ENCODE measurements around the gene ATP8B1. TPM values are rescaled to one million over a fixed set of nuclear protein-coding genes. Genes with fewer than 3 reads are reported as not detected.
"Not testable (repeated sequence)": the region's sequence is repeated elsewhere in the genome, so short reads cannot be mapped to it uniquely, and the experiment has no call there.

Gene ATP8B1
- polyA plus RNA-seq, 3 donors, result 0.02 to 0.11 (median 0.03) TPM

GRCh38 chr18:57847431-57847830 is 44.3 kb upstream of the ATP8B1 start:
- H3K9me3 Mint-ChIP-seq; H3K4me3 Mint-ChIP-seq; H3K36me3 Mint-ChIP-seq; intact Hi-C loops (cut with micrococcal nuclease); H3K4me1 Mint-ChIP-seq; H3K9me3 ChIP-seq (replicated peaks in 1 of 2; ENCODE audit: control insufficient read depth in 1 of 2, insufficient read depth in 1 of 2, low read length in 2 of 2); H3K27me3 Mint-ChIP-seq (ENCODE audit: low read depth in 3 of 3); H3K79me2 ChIP-seq (ENCODE audit: insufficient read depth, low read length); H3K4me2 ChIP-seq (replicated peaks; ENCODE audit: extremely low read depth, low read length, poor library complexity, severe bottlenecking); H3K4me3 ChIP-seq (replicated peaks in 1 of 3; ENCODE audit: low read depth in 2 of 3, low read length in 3 of 3); H3K36me3 ChIP-seq (replicated peaks in 1 of 2; ENCODE audit: control insufficient read depth in 1 of 2, insufficient read depth in 2 of 2, low read length in 2 of 2); H3K27me3 ChIP-seq (ENCODE audit: control insufficient read depth in 2 of 2, insufficient read depth in 2 of 2, low read length in 2 of 2); H3K4me1 ChIP-seq (ENCODE audit: control insufficient read depth in 1 of 2, insufficient read depth in 2 of 2, low read length in 2 of 2); H3K9ac ChIP-seq (ENCODE audit: insufficient read depth, low read length, poor library complexity, severe bottlenecking); DNase-seq; H3K27ac ChIP-seq (ENCODE audit: low read depth in 1 of 2, low read length in 2 of 2); H4K20me1 ChIP-seq (ENCODE audit: insufficient read depth, low read length); H2AFZ ChIP-seq (ENCODE audit: insufficient read depth, low read depth, low read length, poor library complexity, severe bottlenecking); H3K27ac Mint-ChIP-seq: not testable (repeated sequence)
- WGBS (ENCODE audit: insufficient coverage), result no CpG with 5 or more reads among the region's 2 CpGs

- no peak overlapping the region for H3K27ac Mint-ChIP-seq
- H3K36me3 ChIP-seq (replicated peaks in 1 of 2; ENCODE audit: control insufficient read depth in 1 of 2, insufficient read depth in 2 of 2, low read length in 2 of 2), result no peaks in the 10 kb centered on the region
- H3K79me2 ChIP-seq (ENCODE audit: insufficient read depth, low read length), result no peaks in the 10 kb centered on the region
- H3K4me1 ChIP-seq (ENCODE audit: control insufficient read depth in 1 of 2, insufficient read depth in 2 of 2, low read length in 2 of 2), result no peaks in the 10 kb centered on the region
- H3K9me3 Mint-ChIP-seq, result peaks cover 0 to 8% (median 0%) of the 10 kb centered on the region in 7 donors
- no peaks in the 10 kb centered on the region for H3K9me3 ChIP-seq (replicated peaks in 1 of 2; ENCODE audit: control insufficient read depth in 1 of 2, insufficient read depth in 1 of 2, low read length in 2 of 2)
- H3K4me2 ChIP-seq (replicated peaks; ENCODE audit: extremely low read depth, low read length, poor library complexity, severe bottlenecking), result no peak overlapping the region
- no peaks in the 10 kb centered on the region for H3K4me1 Mint-ChIP-seq
- H4K20me1 ChIP-seq (ENCODE audit: insufficient read depth, low read length), result no peaks in the 10 kb centered on the region
- intact Hi-C loops (cut with micrococcal nuclease), result no loop called here
- DNase-seq, result no peak
- H3K27me3 Mint-ChIP-seq (ENCODE audit: low read depth in 3 of 3), result peaks cover 2 to 8% (median 4%) of the 10 kb centered on the region in 3 donors
- TF ChIP-seq CTCF (IDR thresholded peaks at IDR 0.05), result no peak
- no CpG with 5 or more reads among the region's 1 CpG for WGBS (ENCODE audit: insufficient coverage)
- H3K27ac ChIP-seq (ENCODE audit: low read depth in 1 of 2, low read length in 2 of 2), result no peak overlapping the region
- no peak overlapping the region for H3K9ac ChIP-seq (ENCODE audit: insufficient read depth, low read length, poor library complexity, severe bottlenecking)
- H3K36me3 Mint-ChIP-seq, result no peaks in the 10 kb centered on the region
- no peak overlapping the region for H2AFZ ChIP-seq (ENCODE audit: insufficient read depth, low read depth, low read length, poor library complexity, severe bottlenecking)
- H3K27me3 ChIP-seq (ENCODE audit: control insufficient read depth in 2 of 2, insufficient read depth in 2 of 2, low read length in 2 of 2), result no peaks in the 10 kb centered on the region
- no peak overlapping the region for H3K4me3 Mint-ChIP-seq
- H3K4me3 ChIP-seq (replicated peaks in 1 of 3; ENCODE audit: low read depth in 2 of 3, low read length in 3 of 3), result no peak overlapping the region
Measured at GRCh38 chr18:57846258-57846657, 43.1 kb upstream of the ATP8B1 start.

Measured in CD14-positive monocyte (primary cell).